ENCODE results near the gene AZGP1.
A peak's percentile ranks its signal among the peaks of the same experiment; 100 is the strongest.

The AZGP1 gene

GRCh38 chr7:100017875-100018274 lies 42.0 kb upstream of the AZGP1 start:
- no peak overlapping the region for H2AFZ ChIP-seq (ENCODE audit: low read length)
- no peak for DNase-seq
- TF ChIP-seq CTCF (IDR thresholded peaks at IDR 0.05; ENCODE audit: low read length): no peak
- no peak for TF ChIP-seq EZH2phosphoT487 (IDR thresholded peaks at IDR 0.05; ENCODE audit: low read length)
- TF ChIP-seq EZH2 (optimal IDR thresholded peaks at IDR 0.05; ENCODE audit: low read depth, low read length): no peak
- H3K9ac ChIP-seq (ENCODE audit: low read length): no peak overlapping the region
- no peaks in the 10 kb centered on the region; the same call in 1 of the 2 replicates for H3K36me3 ChIP-seq (replicated peaks; ENCODE audit: insufficient read depth, low read length)
- H3K27me3 ChIP-seq (replicated peaks; ENCODE audit: insufficient read depth, low read length): no peaks in the 10 kb centered on the region
- no peak overlapping the region for H3K27ac ChIP-seq (ENCODE audit: low read length)
- H3F3A ChIP-seq (ENCODE audit: insufficient read depth, low read length): no peaks in the 10 kb centered on the region
- no peaks in the 10 kb centered on the region for H3K9me3 ChIP-seq (replicated peaks; ENCODE audit: insufficient read depth, low read length)
- H3K4me3 ChIP-seq (ENCODE audit: low read length): no peak overlapping the region
- H3K9me2 ChIP-seq (replicated peaks; ENCODE audit: insufficient read depth, low read length): no peaks in the 10 kb centered on the region
- peaks cover 6% of the 10 kb centered on the region; the same call in 1 of the 2 replicates for H3K4me1 ChIP-seq (ENCODE audit: low read length)
- peaks cover 65% of the 10 kb centered on the region for H3K79me2 ChIP-seq (ENCODE audit: low read length)
- H4K20me1 ChIP-seq (ENCODE audit: insufficient read depth, low read length): no peaks in the 10 kb centered on the region
- H3K4me2 ChIP-seq (ENCODE audit: low read depth, low read length): no peak overlapping the region

GRCh38 chr7:100017300-100017699 lies 41.5 kb upstream of the AZGP1 start:
- no peaks in the 10 kb centered on the region for H3K9me3 ChIP-seq (replicated peaks; ENCODE audit: insufficient read depth, low read length)
- H3K27me3 ChIP-seq (replicated peaks; ENCODE audit: insufficient read depth, low read length): no peaks in the 10 kb centered on the region
- no peak overlapping the region for H3K27ac ChIP-seq (ENCODE audit: low read length)
- H3K9me2 ChIP-seq (replicated peaks; ENCODE audit: insufficient read depth, low read length): no peaks in the 10 kb centered on the region
- no peaks in the 10 kb centered on the region for H4K20me1 ChIP-seq (ENCODE audit: insufficient read depth, low read length)
- H3K4me3 ChIP-seq (ENCODE audit: low read length): no peak overlapping the region
- TF ChIP-seq CTCF (IDR thresholded peaks at IDR 0.05; ENCODE audit: low read length) (no peak), EZH2phosphoT487 (IDR thresholded peaks at IDR 0.05; ENCODE audit: low read length) (no peak), EZH2 (optimal IDR thresholded peaks at IDR 0.05; ENCODE audit: low read depth, low read length) (no peak)
- no peak overlapping the region for H3K9ac ChIP-seq (ENCODE audit: low read length)
- no peaks in the 10 kb centered on the region; the same call in 1 of the 2 replicates for H3K36me3 ChIP-seq (replicated peaks; ENCODE audit: insufficient read depth, low read length)
- DNase-seq: no peak
- no peaks in the 10 kb centered on the region for H3F3A ChIP-seq (ENCODE audit: insufficient read depth, low read length)
- H3K79me2 ChIP-seq (ENCODE audit: low read length): peaks cover 65% of the 10 kb centered on the region
- peaks cover 6% of the 10 kb centered on the region; the same call in 1 of the 2 replicates for H3K4me1 ChIP-seq (ENCODE audit: low read length)
- H3K4me2 ChIP-seq (ENCODE audit: low read depth, low read length): no peak overlapping the region
- H2AFZ ChIP-seq (ENCODE audit: low read length): no peak overlapping the region

GRCh38 chr7:100016215-100016901 lies 40.5 kb upstream of the AZGP1 start:
- H3K36me3 ChIP-seq (replicated peaks; ENCODE audit: insufficient read depth, low read length): no peaks in the 10 kb centered on the region; the same call in 1 of the 2 replicates
- TF ChIP-seq EZH2 (optimal IDR thresholded peaks at IDR 0.05; ENCODE audit: low read depth, low read length) (no peak), CTCF (IDR thresholded peaks at IDR 0.05; ENCODE audit: low read length) (no peak), EZH2phosphoT487 (IDR thresholded peaks at IDR 0.05; ENCODE audit: low read length) (no peak)
- peak overlapping the region; percentile 98 for H3K9ac ChIP-seq (ENCODE audit: low read length)
- peak overlapping the region; percentile 77 for H3K4me3 ChIP-seq (ENCODE audit: low read length)
- no peaks in the 10 kb centered on the region for H3F3A ChIP-seq (ENCODE audit: insufficient read depth, low read length)
- H3K4me1 ChIP-seq (ENCODE audit: low read length): peaks cover 6% of the 10 kb centered on the region; the same call in 1 of the 2 replicates
- DNase-seq: no peak
- H3K27me3 ChIP-seq (replicated peaks; ENCODE audit: insufficient read depth, low read length): 0 out of 2 replicates have a peak, but pooled peaks cover 5% of the 10 kb centered on the region
- H3K4me2 ChIP-seq (ENCODE audit: low read depth, low read length): peak overlapping the region; percentile 82
- H3K79me2 ChIP-seq (ENCODE audit: low read length): peaks cover 56% of the 10 kb centered on the region
- no peaks in the 10 kb centered on the region for H3K9me2 ChIP-seq (replicated peaks; ENCODE audit: insufficient read depth, low read length)
- no peak overlapping the region for H3K27ac ChIP-seq (ENCODE audit: low read length)
- H3K9me3 ChIP-seq (replicated peaks; ENCODE audit: insufficient read depth, low read length): no peaks in the 10 kb centered on the region
- peak overlapping the region; percentile 59 for H2AFZ ChIP-seq (ENCODE audit: low read length)
- no peaks in the 10 kb centered on the region for H4K20me1 ChIP-seq (ENCODE audit: insufficient read depth, low read length)

All from MM.1S (cell line).